GM12878 (cell line): ENCODE data around the gene NFS1. TPM values are rescaled to one million over a fixed set of nuclear protein-coding genes. Genes with fewer than 3 reads are reported as not detected.

ENCODE experiments used
- ATAC-seq: fragments of 200-7000 bp; cut with Tn5 transposase; 3 replicates; pipeline ENCODE4 v1.9.1; 2020; ENCODE audit warnings: mild to moderate bottlenecking, moderate library complexity
- BruUV-seq: library from RNA; stranded (reverse); fragments of 400-500 nt; replicated peaks from 2 replicates; lab custom pipeline; 2021; lab: Mats Ljungman, UMichigan
- CTCF ChIA-PET: fragments of 300-600 bp; sonication (Branson Sonifier 250); formaldehyde crosslinking; extraction: SDS; loops from one replicate; lab custom pipeline; 2021; ENCODE audit warnings: inconsistent platforms; lab: Yijun Ruan, JAX
- POLR2A ChIA-PET: fragments of 350-600 bp; formaldehyde crosslinking; extraction: SDS; loops from one replicate; lab custom pipeline; 2021; ENCODE audit warnings: inconsistent platforms; lab: Charles Lee
- RAD21 ChIA-PET: fragments of 300-600 bp; sonication (Branson Sonifier 250); formaldehyde crosslinking; loops from one replicate; lab custom pipeline; 2023; ENCODE audit warnings: antibody characterized with exemption; ENCODE audit not compliant: unreplicated experiment; lab: Charles Lee
- SMC1A ChIA-PET: fragments of 300-600 bp; sonication (Branson Sonifier 250); formaldehyde crosslinking; loops from one replicate; lab custom pipeline; 2023; ENCODE audit not compliant: unreplicated experiment, uncharacterized antibody; lab: Charles Lee
- DNase-seq: peaks from one replicate; pipeline ENCODE4 v3.0.0-alpha.2; 2011; ENCODE audit warnings: low read depth, low spot score
- FAIRE-seq: peaks from 3 replicates; lab custom pipeline; 2011; peaks lifted over from hg19 to GRCh38; lab: Jason Lieb, UNC
- H2AFZ ChIP-seq: 2 replicates; pipeline ENCODE4 v1.6.0; 2011; ENCODE audit warnings: low read depth, low read length, control low read depth; ENCODE audit not compliant: control insufficient read depth
- H3K27ac ChIP-seq: 2 replicates; pipeline ENCODE4 v1.5.1; 2011; ENCODE audit warnings: control low read depth; ENCODE audit not compliant: control insufficient read depth, insufficient read depth
- H3K27me3 ChIP-seq, 2 experiments: replicated peaks in 1 of 2; 2 replicates each; pipeline versions ENCODE4 v1.6.0 to v1.6.1; 2011; ENCODE audit warnings: low read length in 1 of 2; ENCODE audit not compliant: control insufficient read depth in 2 of 2, insufficient read depth in 2 of 2
- H3K36me3 ChIP-seq, 2 experiments: 2 replicates each; pipeline ENCODE4 v1.5.1; 2011; ENCODE audit warnings: low read length in 1 of 2; ENCODE audit not compliant: control insufficient read depth in 2 of 2, insufficient read depth in 2 of 2
- H3K4me1 ChIP-seq: 2 replicates; pipeline ENCODE4 v1.6.1; 2011; ENCODE audit warnings: mild to moderate bottlenecking, low read length, moderate library complexity, mixed read lengths; ENCODE audit not compliant: control insufficient read depth, insufficient read depth
- H3K4me2 ChIP-seq: 2 replicates; pipeline ENCODE4 v1.6.0; 2011; ENCODE audit warnings: control low read depth; ENCODE audit not compliant: control insufficient read depth, insufficient read depth
- H3K4me3 ChIP-seq: fragments of 200-600 bp; sonication (generic); 2 replicates; pipeline ENCODE4 v1.5.1; 2016
- H3K79me2 ChIP-seq: 2 replicates; pipeline ENCODE4 v1.6.0; 2011; ENCODE audit warnings: low read length; ENCODE audit not compliant: control insufficient read depth, insufficient read depth
- H3K9ac ChIP-seq: 2 replicates; pipeline ENCODE4 v1.8.0; 2011; ENCODE audit warnings: low read length, control low read depth, mixed read lengths; ENCODE audit not compliant: control insufficient read depth, insufficient read depth
- H3K9me3 ChIP-seq: replicated peaks from 3 replicates; pipeline ENCODE4 v1.5.1; 2011; ENCODE audit warnings: mild to moderate bottlenecking, low read length; ENCODE audit not compliant: control insufficient read depth, insufficient read depth
- H4K20me1 ChIP-seq: 2 replicates; pipeline ENCODE4 v1.6.0; 2011; ENCODE audit not compliant: control insufficient read depth, insufficient read depth
- ATF7 ChIP-seq: fragments of 450-650 bp; IDR thresholded peaks from 2 replicates; pipeline ENCODE4 v1.6.1; 2016; ENCODE audit warnings: low read depth, mild to moderate bottlenecking
- BMI1 ChIP-seq: fragments of 450-650 bp; IDR thresholded peaks from 2 replicates; pipeline ENCODE4 v1.6.1; 2016; ENCODE audit warnings: mild to moderate bottlenecking, moderate library complexity, borderline replicate concordance
- DPF2 ChIP-seq: fragments of 450-650 bp; IDR thresholded peaks from 2 replicates; pipeline ENCODE4 v1.6.1; 2017; ENCODE audit warnings: mild to moderate bottlenecking
- ETV6 ChIP-seq, 2 experiments: fragments of 450-650 bp in 1 of 2; IDR thresholded peaks in 1 of 2; conservative IDR thresholded peaks in 1 of 2; 2 replicates each; pipeline ENCODE4 v1.6.1; 2014; ENCODE audit warnings: antibody characterized with exemption in 1 of 2, borderline replicate concordance in 1 of 2, low read depth in 1 of 2, mild to moderate bottlenecking in 1 of 2, moderate library complexity in 1 of 2
- FOXM1 ChIP-seq: IDR thresholded peaks from 2 replicates; pipeline ENCODE4 v1.6.1; 2012; ENCODE audit warnings: low read depth, mild to moderate bottlenecking, inconsistent platforms, low read length, moderate library complexity
- LARP7 ChIP-seq: fragments of 450-650 bp; IDR thresholded peaks from 2 replicates; pipeline ENCODE4 v1.6.1; 2017; ENCODE audit warnings: mild to moderate bottlenecking
- NBN ChIP-seq: fragments of 450-650 bp; IDR thresholded peaks from 2 replicates; pipeline ENCODE4 v1.6.1; 2016
- NFXL1 ChIP-seq: fragments of 450-650 bp; IDR thresholded peaks from 2 replicates; pipeline ENCODE4 v1.6.1; 2017; ENCODE audit warnings: antibody characterized with exemption, mild to moderate bottlenecking, borderline replicate concordance
- PAX5 ChIP-seq: IDR thresholded peaks from 2 replicates; pipeline ENCODE4 v1.6.1; 2011; ENCODE audit warnings: low read depth, low read length, borderline replicate concordance
- PML ChIP-seq: IDR thresholded peaks from 2 replicates; pipeline ENCODE4 v1.6.1; 2012; ENCODE audit warnings: low read length, inconsistent platforms
- POLR2AphosphoS2 ChIP-seq: IDR thresholded peaks from 2 replicates; pipeline ENCODE4 v1.6.1; 2011; ENCODE audit warnings: low read depth, mild to moderate bottlenecking, low read length, improper control_type of control experiment, moderate library complexity
- POLR2AphosphoS5 ChIP-seq: IDR thresholded peaks from 2 replicates; pipeline ENCODE4 v1.6.1; 2011; ENCODE audit warnings: mild to moderate bottlenecking, low read length, inconsistent platforms
- SIX5 ChIP-seq: IDR thresholded peaks from 2 replicates; pipeline ENCODE4 v1.6.1; 2011; ENCODE audit warnings: mild to moderate bottlenecking, low read depth, low read length, moderate library complexity; ENCODE audit not compliant: severe bottlenecking
- SMAD5 ChIP-seq: IDR thresholded peaks from 2 replicates; pipeline ENCODE4 v1.6.1; 2016; ENCODE audit warnings: antibody characterized with exemption, low read depth
- SUZ12 ChIP-seq: fragments of 200-600 bp; sonication (generic); IDR thresholded peaks from one replicate; pipeline ENCODE4 v1.6.1; 2018; ENCODE audit warnings: antibody characterized with exemption, mild to moderate bottlenecking; ENCODE audit not compliant: unreplicated experiment
- TCF12 ChIP-seq: IDR thresholded peaks from 2 replicates; pipeline ENCODE4 v1.6.1; 2011; ENCODE audit warnings: low read depth, mild to moderate bottlenecking, low read length
- WRNIP1 ChIP-seq: IDR thresholded peaks from 2 replicates; pipeline ENCODE4 v1.6.1; 2011; ENCODE audit warnings: low read depth, low read length, improper control_type of control experiment, borderline replicate concordance
- ZNF622 ChIP-seq: fragments of 450-650 bp; IDR thresholded peaks from 2 replicates; pipeline ENCODE4 v1.6.1; 2017; ENCODE audit warnings: mild to moderate bottlenecking, inconsistent platforms
- WGBS: methylation state at CpG from one replicate; pipeline ENCODE4 v1.1.6; 2016; ENCODE audit warnings: low lambda C conversion rate; ENCODE audit not compliant: insufficient replicate concordance, insufficient coverage; ENCODE audit errors: missing lambda C conversion rate; 5-methylcytosine and 5-hydroxymethylcytosine counted together
- in situ Hi-C: fragments of 300-500 bp; cut with MboI; formaldehyde crosslinking; loops from 9 replicates; pipeline ENCODE4 v1.14.3; 2018; ENCODE audit warnings: mixed read lengths
- intact Hi-C: fragments of 100-400 bp; cut with micrococcal nuclease; formaldehyde crosslinking; loops from one replicate; pipeline ENCODE4 v1.14.2; 2022; ENCODE audit not compliant: unreplicated experiment
- polyA plus RNA-seq, 11 experiments: library from polyadenylated mRNA; depleted of rRNA in 4 of 11; unstranded in 6 of 11; stranded (reverse) in 5 of 11; fragments of >200 nt; fragmentation: Nextera tagmentation in 4 of 11; fragmentation: Illumina TruSeq in 1 of 11; extraction: Ambion mirVana in 4 of 11; extraction: Trizol in 1 of 11; gene quantifications; 1 replicate in 1 of 11; 2 replicates in 10 of 11; pipeline versions ENCODE4 v1.2.1 to v1.2.3, GENCODE V29; 2011 to 2016; ENCODE audit warnings: inconsistent platforms in 2 of 11, missing spikeins in 2 of 11, low read depth in 1 of 11
- total RNA-seq, 4 experiments: library from RNA; depleted of rRNA in 3 of 4; stranded (reverse); fragments of >200 nt in 3 of 4; fragmentation: Illumina TruSeq in 1 of 4; extraction: Trizol in 1 of 4; gene quantifications; 2 replicates each; pipeline versions ENCODE4 v1.2.1 to v1.2.3, GENCODE V29; 2013 to 2021
- TF ChIP-seq, protein P1 (sequence below): fragments of 450-650 bp; IDR thresholded peaks from 2 replicates; pipeline ENCODE4 v1.6.1; 2017; ENCODE audit warnings: borderline replicate concordance
- TF ChIP-seq, protein P2 (sequence below): IDR thresholded peaks from 2 replicates; pipeline ENCODE4 v1.6.1; 2012; ENCODE audit warnings: low read depth, low read length, improper control_type of control experiment

The NFS1 gene
- total and polyA plus RNA-seq, 10 of the 15 experiments (the other 5 are each of a cell fraction or from before 2014, with no cell fraction given): 9.2 to 74.1 (median 38.6) TPM

GRCh38 chr20:35651958-35652357 is 47.2 kb downstream of the NFS1 start:
- no peak for TF ChIP-seq POLR2AphosphoS2
- no peak for TF ChIP-seq BMI1
- no peak for TF ChIP-seq PAX5
- TF ChIP-seq ETV6 (conservative IDR thresholded peaks at IDR 0.05 in 1 of 2, IDR thresholded peaks at IDR 0.05 in 1 of 2; ENCODE audit: borderline replicate concordance in 1 of 2, low read depth in 1 of 2): no peak
- TF ChIP-seq DPF2: no peak
- TF ChIP-seq PML: no peak
- TF ChIP-seq ATF7: no peak
- no peak for TF ChIP-seq LARP7
- no peak for TF ChIP-seq NFXL1
- TF ChIP-seq TCF12: no peak
- no peak overlapping the region for H2AFZ ChIP-seq
- H3K9ac ChIP-seq: no peak overlapping the region
- H3K4me2 ChIP-seq: no peak overlapping the region
- H3K4me3 ChIP-seq: no peak overlapping the region
- no peak for ATAC-seq
- peaks cover 72% of the 10 kb centered on the region for H3K79me2 ChIP-seq
- no peaks in the 10 kb centered on the region for H3K4me1 ChIP-seq
- SMC1A ChIA-PET: interaction anchor here (0.9 to 1.2 kb wide), 2 partner anchors 19 to 23 kb away, joined by 3 read pairs; no protein-coding TSS in a partner anchor
- peaks cover 7% of the 10 kb centered on the region for H4K20me1 ChIP-seq
- in situ Hi-C loops (no loop called here), intact Hi-C loops (no loop called here)
- BruUV-seq: no TSS peak
- POLR2A ChIA-PET: interaction anchor here (0.7 kb wide), 1 partner anchor 9 kb away, joined by 3 read pairs; no protein-coding TSS in a partner anchor
- H3K9me3 ChIP-seq: no peaks in the 10 kb centered on the region
- CTCF ChIA-PET: no interaction called here
- RAD21 ChIA-PET: interaction anchor here (1.1 kb wide), 1 partner anchor 9 kb away, joined by 3 read pairs; no protein-coding TSS in a partner anchor
- H3K36me3 ChIP-seq: peaks cover 19 to 30% of the 10 kb centered on the region in 2 experiments
- no peak for DNase-seq
- FAIRE-seq: no peak
- H3K27me3 ChIP-seq: no peaks in the 10 kb centered on the region
- no peak overlapping the region for H3K27ac ChIP-seq

GRCh38 chr20:35650632-35651031 is 48.5 kb downstream of the NFS1 start:
- Histone ChIP-seq H3K9ac (no peak overlapping the region), H3K79me2 (peaks cover 59% of the 10 kb centered on the region), H4K20me1 (peaks cover 7% of the 10 kb centered on the region), H3K4me2 (no peak overlapping the region), H2AFZ (no peak overlapping the region), H3K36me3 (peaks cover 19 to 23% of the 10 kb centered on the region in 2 experiments), H3K9me3 (no peaks in the 10 kb centered on the region), H3K27ac (no peak overlapping the region), H3K27me3 (no peaks in the 10 kb centered on the region), H3K4me1 (no peaks in the 10 kb centered on the region), H3K4me3 (no peak overlapping the region)
- no peak for DNase-seq
- no peak for ATAC-seq
- in situ Hi-C loops: no loop called here
- SMC1A ChIA-PET: no interaction called here
- 68% methylated on average over 3 of the region's 3 CpGs for WGBS
- no peak for FAIRE-seq
- CTCF ChIA-PET: no interaction called here
- POLR2A ChIA-PET: no interaction called here
- no TSS peak for BruUV-seq
- intact Hi-C loops: no loop called here
- RAD21 ChIA-PET: no interaction called here
- TF ChIP-seq WRNIP1 (no peak), NBN (no peak), POLR2AphosphoS5 (no peak), SMAD5 (no peak), ZNF622 (no peak), SUZ12 (no peak), FOXM1 (no peak), SIX5 (no peak)
- TF ChIP-seq, protein P1, sequence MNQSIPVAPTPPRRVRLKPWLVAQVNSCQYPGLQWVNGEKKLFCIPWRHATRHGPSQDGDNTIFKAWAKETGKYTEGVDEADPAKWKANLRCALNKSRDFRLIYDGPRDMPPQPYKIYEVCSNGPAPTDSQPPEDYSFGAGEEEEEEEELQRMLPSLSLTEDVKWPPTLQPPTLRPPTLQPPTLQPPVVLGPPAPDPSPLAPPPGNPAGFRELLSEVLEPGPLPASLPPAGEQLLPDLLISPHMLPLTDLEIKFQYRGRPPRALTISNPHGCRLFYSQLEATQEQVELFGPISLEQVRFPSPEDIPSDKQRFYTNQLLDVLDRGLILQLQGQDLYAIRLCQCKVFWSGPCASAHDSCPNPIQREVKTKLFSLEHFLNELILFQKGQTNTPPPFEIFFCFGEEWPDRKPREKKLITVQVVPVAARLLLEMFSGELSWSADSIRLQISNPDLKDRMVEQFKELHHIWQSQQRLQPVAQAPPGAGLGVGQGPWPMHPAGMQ: no peak
- TF ChIP-seq, protein P2, sequence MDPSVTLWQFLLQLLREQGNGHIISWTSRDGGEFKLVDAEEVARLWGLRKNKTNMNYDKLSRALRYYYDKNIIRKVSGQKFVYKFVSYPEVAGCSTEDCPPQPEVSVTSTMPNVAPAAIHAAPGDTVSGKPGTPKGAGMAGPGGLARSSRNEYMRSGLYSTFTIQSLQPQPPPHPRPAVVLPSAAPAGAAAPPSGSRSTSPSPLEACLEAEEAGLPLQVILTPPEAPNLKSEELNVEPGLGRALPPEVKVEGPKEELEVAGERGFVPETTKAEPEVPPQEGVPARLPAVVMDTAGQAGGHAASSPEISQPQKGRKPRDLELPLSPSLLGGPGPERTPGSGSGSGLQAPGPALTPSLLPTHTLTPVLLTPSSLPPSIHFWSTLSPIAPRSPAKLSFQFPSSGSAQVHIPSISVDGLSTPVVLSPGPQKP: no peak
